IMR-90 (cell line): ENCODE measurements around the gene KCNJ6. TPM values are rescaled to one million over a fixed set of nuclear protein-coding genes. Genes with fewer than 3 reads are reported as not detected.
A peak's percentile ranks its signal among the peaks of the same experiment; 100 is the strongest.

Experiments used
- ATAC-seq: fragments of 200-7000 bp; cut with Tn5 transposase; 2 replicates; pipeline ENCODE4 v1.9.1; 2020; ENCODE audit warnings: low read depth, mild to moderate bottlenecking, moderate library complexity
- BruUV-seq: library from RNA; stranded (reverse); fragments of 400-500 nt; replicated peaks from 2 replicates; lab custom pipeline; 2021; lab: Mats Ljungman, UMichigan
- CTCF ChIA-PET: fragments of 300-600 bp; formaldehyde crosslinking; extraction: SDS; loops from one replicate; lab custom pipeline; 2021; ENCODE audit warnings: antibody characterized with exemption; lab: Yijun Ruan, JAX
- POLR2A ChIA-PET: fragments of 300-600 bp; sonication (Branson Sonifier 250); formaldehyde crosslinking; loops from one replicate; lab custom pipeline; 2022; ENCODE audit warnings: antibody characterized with exemption; ENCODE audit not compliant: unreplicated experiment; lab: Charles Lee
- DNase-seq: peaks from one replicate; pipeline ENCODE4 v3.0.0; 2013
- H2AFZ ChIP-seq: replicated peaks from 2 replicates; pipeline ENCODE3; 2013; ENCODE audit warnings: low read length, mild to moderate bottlenecking; ENCODE audit not compliant: poor library complexity
- H2AK5ac ChIP-seq: 2 replicates; pipeline ENCODE4 v1.6.1; 2013; ENCODE audit warnings: low read depth, low read length, inconsistent platforms
- H2AK9ac ChIP-seq: replicated peaks from 2 replicates; pipeline ENCODE3; 2013; ENCODE audit warnings: mild to moderate bottlenecking, low read depth, low read length, moderate library complexity; ENCODE audit not compliant: poor library complexity
- H2BK120ac ChIP-seq: 2 replicates; pipeline ENCODE4 v1.6.1; 2013; ENCODE audit warnings: low read depth, low read length, inconsistent platforms
- H2BK15ac ChIP-seq: 3 replicates; pipeline ENCODE4 v1.6.1; 2013; ENCODE audit warnings: low read depth, low read length, inconsistent platforms
- H2BK20ac ChIP-seq: 2 replicates; pipeline ENCODE4 v1.6.1; 2013; ENCODE audit warnings: low read depth, mild to moderate bottlenecking, inconsistent platforms, low read length, moderate library complexity
- H2BK5ac ChIP-seq: 2 replicates; pipeline ENCODE4 v1.6.1; 2013; ENCODE audit warnings: mild to moderate bottlenecking, low read depth, low read length, inconsistent platforms; ENCODE audit not compliant: poor library complexity, severe bottlenecking
- H3K14ac ChIP-seq: replicated peaks from 2 replicates; pipeline ENCODE4 v1.6.1; 2013; ENCODE audit warnings: low read depth, low read length, inconsistent platforms
- H3K18ac ChIP-seq: 2 replicates; pipeline ENCODE4 v1.6.1; 2013; ENCODE audit warnings: low read depth, low read length, control low read depth
- H3K23ac ChIP-seq: 2 replicates; pipeline ENCODE4 v1.6.1; 2013; ENCODE audit warnings: low read depth, low read length, inconsistent platforms
- H3K27ac ChIP-seq: 2 replicates; pipeline ENCODE4 v1.5.1; 2013; ENCODE audit warnings: mild to moderate bottlenecking, control low read depth, low read length; ENCODE audit not compliant: insufficient read depth
- H3K27me3 ChIP-seq: 2 replicates; pipeline ENCODE4 v1.6.1; 2013; ENCODE audit warnings: low read length; ENCODE audit not compliant: control insufficient read depth, insufficient read depth
- H3K36me3 ChIP-seq: 2 replicates; pipeline ENCODE4 v1.6.1; 2013; ENCODE audit warnings: low read length, mixed read lengths; ENCODE audit not compliant: control insufficient read depth, insufficient read depth
- H3K4ac ChIP-seq: 2 replicates; pipeline ENCODE4 v1.6.1; 2013; ENCODE audit warnings: low read depth, low read length, inconsistent platforms
- H3K4me1 ChIP-seq: 2 replicates; pipeline ENCODE4 v1.6.1; 2013; ENCODE audit warnings: low read length, mixed read lengths; ENCODE audit not compliant: control insufficient read depth, insufficient read depth
- H3K4me2 ChIP-seq: 2 replicates; pipeline ENCODE4 v1.6.1; 2013; ENCODE audit warnings: low read depth, mild to moderate bottlenecking, control low read depth, low read length, moderate library complexity
- H3K4me3 ChIP-seq: 2 replicates; pipeline ENCODE4 v1.5.1; 2013; ENCODE audit warnings: low read depth, mild to moderate bottlenecking, control low read depth, low read length, moderate library complexity; ENCODE audit not compliant: insufficient read depth
- H3K56ac ChIP-seq: 2 replicates; pipeline ENCODE4 v1.6.1; 2013; ENCODE audit warnings: low read length, inconsistent platforms; ENCODE audit not compliant: insufficient read depth; ENCODE audit errors: extremely low read depth
- H3K79me1 ChIP-seq, 2 experiments: 2 replicates each; pipeline ENCODE4 v1.6.1; 2013; ENCODE audit warnings: low read length in 2 of 2, inconsistent platforms in 1 of 2, low read depth in 1 of 2
- H3K9ac ChIP-seq: 2 replicates; pipeline ENCODE4 v1.6.1; 2013; ENCODE audit warnings: low read depth, low read length, control low read depth
- H3K9me1 ChIP-seq: 2 replicates; pipeline ENCODE4 v1.6.1; 2013; ENCODE audit warnings: low read length, inconsistent platforms; ENCODE audit not compliant: insufficient read depth
- H3K9me3 ChIP-seq: 2 replicates; pipeline ENCODE4 v1.6.1; 2013; ENCODE audit warnings: low read length; ENCODE audit not compliant: control insufficient read depth, insufficient read depth
- H4K20me1 ChIP-seq: 2 replicates; pipeline ENCODE4 v1.6.1; 2013; ENCODE audit warnings: low read length, inconsistent platforms; ENCODE audit not compliant: insufficient read depth
- H4K5ac ChIP-seq: 2 replicates; pipeline ENCODE4 v1.6.1; 2013; ENCODE audit warnings: mild to moderate bottlenecking, low read depth, low read length, control low read depth
- H4K8ac ChIP-seq, 2 experiments: 2 replicates each; pipeline ENCODE4 v1.6.1; 2013; ENCODE audit warnings: low read depth in 2 of 2, low read length in 2 of 2, control low read depth in 1 of 2, inconsistent platforms in 1 of 2
- H4K91ac ChIP-seq: 2 replicates; pipeline ENCODE4 v1.6.1; 2013; ENCODE audit warnings: low read depth, low read length, inconsistent platforms; ENCODE audit not compliant: insufficient read depth
- BHLHE40 ChIP-seq: fragments of 150-350 bp; IDR thresholded peaks from 2 replicates; pipeline ENCODE4 v1.6.1; 2016; ENCODE audit warnings: mild to moderate bottlenecking, low read depth, low read length
- ELK1 ChIP-seq: fragments of 150-350 bp; IDR thresholded peaks from 2 replicates; pipeline ENCODE4 v1.6.1; 2016; ENCODE audit warnings: low read depth, mild to moderate bottlenecking, low read length, moderate library complexity, borderline replicate concordance
- WGBS, 2 experiments: methylation state at CpG; one replicate each; pipeline versions ENCODE4 v1.1.5 to v1.1.7; 2013; ENCODE audit warnings: missing lambda C conversion rate in 2 of 2; ENCODE audit not compliant: insufficient read length in 1 of 2; ENCODE audit errors: extremely low coverage in 2 of 2; 5-methylcytosine and 5-hydroxymethylcytosine counted together
- dilution Hi-C: fragments of 300-500 bp; cut with HindIII; formaldehyde crosslinking; loops from one replicate; pipeline ENCODE4 v1.14.3; 2018; ENCODE audit warnings: low sequenced_read_pairs; ENCODE audit not compliant: unreplicated experiment
- in situ Hi-C: fragments of 300-500 bp; cut with MboI; formaldehyde crosslinking; loops from 3 replicates; pipeline ENCODE4 v1.14.3; 2019; ENCODE audit warnings: low sequenced_read_pairs, inconsistent platforms, mixed read lengths
- intact Hi-C: fragments of 100-400 bp; cut with micrococcal nuclease; formaldehyde crosslinking; loops from 2 replicates; pipeline ENCODE4 v1.10.0; 2022
- polyA plus RNA-seq, 3 experiments: library from polyadenylated mRNA; depleted of rRNA; stranded (reverse); fragments of >200 nt; gene quantifications; 2 replicates each; pipeline ENCODE4 v1.2.3, GENCODE V29; 2012; ENCODE audit warnings: low replicate concordance in 1 of 3
- total RNA-seq: library from RNA; depleted of rRNA; stranded (reverse); fragments of >200 nt; gene quantifications from 2 replicates; pipeline ENCODE4 v1.2.3, GENCODE V29; 2012

KCNJ6 gene
- total and polyA plus RNA-seq, 2 of the 4 experiments (the other 2 are of a cell fraction): under 0.01 to 0.02 TPM

GRCh38 chr21:37579356-37579755, 336.9 kb downstream of the KCNJ6 start:
- ChIA-PET POLR2A (no interaction called here), CTCF (interaction anchor here (1.2 kb wide), 1 partner anchor 206 kb away, joined by 3 read pairs; no protein-coding TSS in a partner anchor)
- Histone ChIP-seq H2BK20ac (no peak overlapping the region), H2AK5ac (no peak overlapping the region), H3K27ac (no peak overlapping the region), H4K5ac (no peak overlapping the region), H2BK15ac (no peak overlapping the region), H3K23ac (no peak overlapping the region), H3K4me1 (no peaks in the 10 kb centered on the region), H2BK5ac (no peak overlapping the region), H4K8ac (no peak overlapping the region), H2AFZ (no peak overlapping the region), H3K4ac (no peak overlapping the region), H3K4me3 (no peak overlapping the region), H4K20me1 (no peaks in the 10 kb centered on the region), H3K9me1 (no peaks in the 10 kb centered on the region), H4K91ac (no peak overlapping the region), H3K56ac (no peak overlapping the region), H2BK120ac (no peak overlapping the region), H3K27me3 (0 out of 2 replicates have a peak, but pooled peaks cover 1% of the 10 kb centered on the region), H3K9me3 (peaks cover 6% of the 10 kb centered on the region; the same call in 1 of the 2 replicates), H2AK9ac (no peak overlapping the region), H3K9ac (no peak overlapping the region), H3K4me2 (no peak overlapping the region), H3K18ac (no peak overlapping the region), H3K36me3 (no peaks in the 10 kb centered on the region), H3K79me1 (no peaks in the 10 kb centered on the region), H3K14ac (no peak overlapping the region)
- DNase-seq (peak; percentile 10), ATAC-seq (no peak)
- no peak for TF ChIP-seq BHLHE40
- TF ChIP-seq ELK1: no peak
- dilution Hi-C loops: no loop called here
- in situ Hi-C loops: no loop called here
- no CpG with 5 or more reads among the region's 1 CpG for WGBS, 2 experiments
- intact Hi-C loops: no loop called here
- no TSS peak for BruUV-seq
